CD4-positive, alpha-beta T cell treated with Interleukin-21 for 1 hour (primary cell): ENCODE results near the gene ARG2.
A peak's percentile ranks its signal among the peaks of the same experiment; 100 is the strongest.
"Not testable (repeated sequence)": the region's sequence is repeated elsewhere in the genome, so short reads cannot be mapped to it uniquely, and the experiment has no call there.

Experiments used
- DNase-seq: peaks from one replicate; pipeline ENCODE4 v3.0.0-alpha.2; 2020

ARG2 gene

GRCh38 chr14:67589204-67589770 lies 30.4 kb upstream of the ARG2 start:
- no peak for DNase-seq

GRCh38 chr14:67593650-67594049 lies 26.1 kb upstream of the ARG2 start:
- not testable (repeated sequence) for DNase-seq

GRCh38 chr14:67595392-67595791 lies 24.3 kb upstream of the ARG2 start:
- DNase-seq: no peak

GRCh38 chr14:67599698-67600561 lies 19.8 kb upstream of the ARG2 start, which contains the start of gene PIGH:
Gene PIGH, minus strand, starts transcription at chr14:67600268. Its CDS starts 65 bp downstream, at chr14:67600203.
- DNase-seq: peak; percentile 95

- DNase-seq: not testable (repeated sequence)
Measured at GRCh38 chr14:67600562-67600974, 19.2 kb upstream of the ARG2 start.

GRCh38 chr14:67602076-67602475 lies 17.6 kb upstream of the ARG2 start:
- no peak for DNase-seq

GRCh38 chr14:67602995-67603545 lies 16.6 kb upstream of the ARG2 start:
- no peak for DNase-seq

- no peak for DNase-seq
Measured at GRCh38 chr14:67607646-67608045, 12.1 kb upstream of the ARG2 start.

GRCh38 chr14:67609642-67610310 lies 9.9 kb upstream of the ARG2 start:
- DNase-seq: no peak

- no peak for DNase-seq
Measured at GRCh38 chr14:67610491-67610890, 9.2 kb upstream of the ARG2 start.

- DNase-seq: peak; percentile 87
Measured at GRCh38 chr14:67618617-67619063, 1.1 kb upstream of the ARG2 start.

- DNase-seq: no peak
Measured at GRCh38 chr14:67620217-67620785, 581 bp downstream of the ARG2 start.

GRCh38 chr14:67622675-67623074 lies 3.0 kb downstream of the ARG2 start:
- DNase-seq: no peak

GRCh38 chr14:67623114-67623513 lies 3.4 kb downstream of the ARG2 start:
- no peak for DNase-seq

- not testable (repeated sequence) for DNase-seq
Measured at GRCh38 chr14:67626131-67626530, 6.4 kb downstream of the ARG2 start.

- no peak for DNase-seq
Measured at GRCh38 chr14:67627519-67627918, 7.8 kb downstream of the ARG2 start.

- DNase-seq: no peak
Measured at GRCh38 chr14:67630186-67630585, 10.5 kb downstream of the ARG2 start.

- no peak for DNase-seq
Measured at GRCh38 chr14:67630938-67631337, 11.2 kb downstream of the ARG2 start.

- DNase-seq: no peak
Measured at GRCh38 chr14:67633451-67634147, 13.9 kb downstream of the ARG2 start.

- DNase-seq: no peak
Measured at GRCh38 chr14:67636361-67636919, 16.7 kb downstream of the ARG2 start.

- no peak for DNase-seq
Measured at GRCh38 chr14:67638642-67639041, 18.9 kb downstream of the ARG2 start.

- DNase-seq: no peak
Measured at GRCh38 chr14:67641480-67641879, 21.8 kb downstream of the ARG2 start.
